GM20000 (cell line): ENCODE data around the gene CTSD.

Source experiments
- DNase-seq: peaks from one replicate; pipeline ENCODE4 v3.0.0; 2012; ENCODE audit warnings: low spot score
- CTCF ChIP-seq: IDR thresholded peaks from 2 replicates; pipeline ENCODE4 v1.5.1; 2012; ENCODE audit warnings: mild to moderate bottlenecking, control low read depth; ENCODE audit errors: extremely low read depth, missing control alignments

CTSD gene

GRCh38 chr11:1718326-1718725 is 45.4 kb downstream of the CTSD start:
- DNase-seq: no peak
- TF ChIP-seq CTCF: no peak

DNA sequence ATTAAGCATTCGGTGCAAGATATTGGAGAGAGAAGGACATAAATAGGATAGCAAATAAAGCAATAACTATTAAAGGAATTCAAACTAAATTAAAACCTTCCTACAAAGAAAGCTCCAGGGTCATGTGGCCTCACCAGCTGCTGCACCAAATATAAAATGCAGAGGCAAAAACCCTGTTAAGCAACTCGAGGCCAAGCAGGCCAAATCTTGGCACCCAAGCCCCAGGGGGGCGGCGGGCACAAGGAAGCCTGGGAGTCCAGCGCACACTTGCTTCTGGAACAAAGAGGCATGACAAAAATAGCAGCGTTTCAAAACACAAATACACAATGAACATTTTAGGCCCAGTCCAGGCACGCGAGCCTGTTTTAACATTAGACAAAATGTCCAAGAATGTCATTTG is 46.0 kb downstream of the CTSD start:
- no peak for DNase-seq
- no peak for TF ChIP-seq CTCF

GRCh38 chr11:1714908-1715885 is 48.5 kb downstream of the CTSD start:
- TF ChIP-seq CTCF: no peak
- no peak for DNase-seq

DNA sequence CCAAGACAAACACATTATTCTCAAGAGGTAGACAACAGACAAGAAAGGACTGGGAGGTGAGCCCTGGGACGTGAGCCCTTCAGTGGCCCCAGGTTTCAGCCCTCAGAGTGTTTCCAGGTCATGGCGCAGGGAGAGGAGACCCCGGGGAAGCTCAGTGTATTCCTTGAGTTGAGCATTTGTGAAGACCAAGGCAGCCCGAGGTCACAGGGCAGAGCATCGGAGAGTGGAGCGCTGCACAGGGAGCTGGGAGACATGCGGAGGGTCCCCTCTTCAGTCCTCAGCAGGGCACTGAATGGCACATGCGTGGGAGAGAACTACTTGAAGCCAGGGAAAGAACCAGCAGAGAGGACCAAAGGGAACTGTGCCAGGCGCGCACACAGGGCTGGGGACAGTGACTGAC is 55.0 kb downstream of the CTSD start:
- DNase-seq: no peak
- TF ChIP-seq CTCF: no peak

- no peak for DNase-seq
- TF ChIP-seq CTCF: no peak
Measured at GRCh38 chr11:1707751-1708150, 56.0 kb downstream of the CTSD start.

DNA sequence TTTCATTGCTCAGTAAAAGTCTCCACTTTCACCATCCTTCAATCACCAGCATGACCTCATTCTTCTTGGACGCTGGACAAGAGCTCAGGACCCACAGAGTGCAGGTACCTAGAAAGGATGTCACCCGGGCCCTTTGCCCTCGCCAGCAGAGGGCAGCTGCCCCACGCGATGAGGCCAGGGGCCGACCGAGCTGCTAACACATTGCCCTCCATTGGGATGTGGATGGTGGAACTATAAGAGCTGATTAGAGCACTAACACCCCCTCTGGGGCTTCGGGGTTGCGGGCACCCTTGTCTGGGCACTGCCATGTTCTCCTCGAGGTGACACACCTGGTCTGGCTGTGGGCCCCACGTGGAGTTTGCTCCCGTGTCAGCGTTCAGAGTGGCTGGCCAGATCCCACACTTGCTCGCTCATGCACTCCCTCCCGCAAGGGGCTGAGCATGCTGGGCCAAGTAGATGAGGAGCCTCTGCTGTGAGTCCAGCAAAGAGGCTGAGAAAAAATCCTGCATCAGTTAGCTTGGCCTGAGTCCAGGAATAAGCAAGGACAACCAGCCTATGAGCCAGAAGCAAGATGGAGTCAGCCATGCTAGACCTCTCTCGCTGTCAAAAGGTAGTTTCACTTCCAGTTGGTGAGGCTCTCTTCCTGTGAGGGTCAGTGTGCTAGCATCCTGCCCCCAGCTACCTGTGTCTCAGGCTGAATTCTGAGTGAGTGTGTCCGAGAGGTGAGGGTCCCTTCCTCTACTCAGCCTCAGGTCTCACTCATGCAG is 56.9 kb downstream of the CTSD start:
- TF ChIP-seq CTCF: no peak
- no peak for DNase-seq
